ENCODE results near the gene TIMM17A.
"Not testable (repeated sequence)": the region's sequence is repeated elsewhere in the genome, so short reads cannot be mapped to it uniquely, and the experiment has no call there.

- TF ChIP-seq POLR2A, POLR2AphosphoS5, CTCF (IDR thresholded peaks at IDR 0.05): not testable (repeated sequence)
These were observed 7.1 kb downstream of the TIMM17A start for GRCh38 chr1:201962382-201962781.

All from breast epithelium (tissue), 3 donors.